Activated CD8-positive, alpha-beta memory T cell treated with anti-CD3 and anti-CD28 coated beads for 36 hours (primary cell): ENCODE measurements around the gene PRKRIP1. TPM values are rescaled to one million over a fixed set of nuclear protein-coding genes. Genes with fewer than 3 reads are reported as not detected.
"Not testable (repeated sequence)": the region's sequence is repeated elsewhere in the genome, so short reads cannot be mapped to it uniquely, and the experiment has no call there.

Experiments used
- CTCF ChIA-PET: fragments of 350-600 bp; sonication (Branson Sonifier 250); formaldehyde crosslinking; loops from one replicate; lab custom pipeline; 2021; ENCODE audit warnings: antibody characterized with exemption; lab: Charles Lee
- POLR2A ChIA-PET: fragments of 350-600 bp; sonication (Branson Sonifier 250); formaldehyde crosslinking; loops from one replicate; lab custom pipeline; 2021; ENCODE audit warnings: antibody characterized with exemption; lab: Charles Lee
- total RNA-seq, 2 experiments: library from RNA; stranded (reverse); gene quantifications; one replicate each; pipeline ENCODE4 v1.2.3, GENCODE V29; 2021

Gene PRKRIP1
- total RNA-seq = 10 to 100 TPM; 23.8 to 25.5 TPM

GRCh38 chr7:102395873-102396709 is at the start of gene PRKRIP1:
TSS of gene PRKRIP1 (plus strand) at chr7:102396363. CDS start at chr7:102396412, 49 bp downstream.
- CTCF ChIA-PET = interaction anchor here (0.7 to 3.8 kb wide), 5 partner anchors 9 to 109 kb away, joined by 3 to 9 read pairs (median 3); no protein-coding TSS in a partner anchor

GRCh38 chr7:102346983-102347382 is 49.2 kb upstream of the PRKRIP1 start:
- POLR2A ChIA-PET, CTCF ChIA-PET: not testable (repeated sequence)

More at GRCh38 chr7:102395873-102396709, at the start of gene PRKRIP1:
- POLR2A ChIA-PET = interaction anchor here (0.8 to 0.9 kb wide), 2 partner anchors 30 to 70 kb away, joined by 3 read pairs; no protein-coding TSS in a partner anchor

- CTCF ChIA-PET, POLR2A ChIA-PET: not testable (repeated sequence)
Measured at GRCh38 chr7:102356344-102356743, 39.8 kb upstream of the PRKRIP1 start, which contains the start of gene SPDYE6. TSS of gene SPDYE6 (minus strand) at chr7:102356444. CDS start at chr7:102356023, 421 bp downstream.

- POLR2A ChIA-PET = not testable (repeated sequence)
- CTCF ChIA-PET = interaction anchor here (0.6 kb wide), 1 partner anchor 84 kb away, joined by 3 read pairs; no protein-coding TSS in a partner anchor
Measured at GRCh38 chr7:102363549-102364393, 32.4 kb upstream of the PRKRIP1 start.

- CTCF ChIA-PET = interaction anchor here (0.6 kb wide), 1 partner anchor 85 kb away, joined by 3 read pairs; no protein-coding TSS in a partner anchor
- POLR2A ChIA-PET = not testable (repeated sequence)
Measured at GRCh38 chr7:102364394-102364886, 31.7 kb upstream of the PRKRIP1 start.

GRCh38 chr7:102365390-102365789 is 30.8 kb upstream of the PRKRIP1 start:
- CTCF ChIA-PET, POLR2A ChIA-PET: not testable (repeated sequence)

- CTCF ChIA-PET = not testable (repeated sequence)
Measured at GRCh38 chr7:102370038-102370437, 26.1 kb upstream of the PRKRIP1 start.

GRCh38 chr7:102372796-102373195 is 23.4 kb upstream of the PRKRIP1 start:
- POLR2A ChIA-PET, CTCF ChIA-PET: not testable (repeated sequence)

More at GRCh38 chr7:102370038-102370437, 26.1 kb upstream of the PRKRIP1 start:
- POLR2A ChIA-PET = not testable (repeated sequence)

GRCh38 chr7:102376964-102377466 is 19.1 kb upstream of the PRKRIP1 start:
- CTCF ChIA-PET = no interaction called here
- POLR2A ChIA-PET = no interaction called here

GRCh38 chr7:102380837-102381236 is 15.3 kb upstream of the PRKRIP1 start:
- POLR2A ChIA-PET = not testable (repeated sequence)

GRCh38 chr7:102381696-102382425 is 14.3 kb upstream of the PRKRIP1 start:
- CTCF ChIA-PET, POLR2A ChIA-PET: not testable (repeated sequence)

More at GRCh38 chr7:102380837-102381236, 15.3 kb upstream of the PRKRIP1 start:
- CTCF ChIA-PET = not testable (repeated sequence)

GRCh38 chr7:102387064-102387463 is 9.1 kb upstream of the PRKRIP1 start:
- CTCF ChIA-PET = interaction anchor here (1.2 kb wide), 1 partner anchor 18 kb away, joined by 3 read pairs; no protein-coding TSS in a partner anchor
- POLR2A ChIA-PET = no interaction called here

- CTCF ChIA-PET = interaction anchor here (0.6 to 0.7 kb wide), 2 partner anchors 93 to 110 kb away, joined by 3 read pairs; no protein-coding TSS in a partner anchor
- POLR2A ChIA-PET = interaction anchor here (0.6 kb wide), 1 partner anchor 112 kb away, joined by 3 read pairs; no protein-coding TSS in a partner anchor
Measured at GRCh38 chr7:102389810-102390209, 6.4 kb upstream of the PRKRIP1 start.

GRCh38 chr7:102390697-102391484 is 5.3 kb upstream of the PRKRIP1 start:
- CTCF ChIA-PET = interaction anchor here (0.9 to 1.6 kb wide), 4 partner anchors 27 to 111 kb away, joined by 4 to 6 read pairs (median 6); no protein-coding TSS in a partner anchor
- POLR2A ChIA-PET = no interaction called here

GRCh38 chr7:102392330-102392729 is 3.8 kb upstream of the PRKRIP1 start:
- POLR2A ChIA-PET = no interaction called here
- CTCF ChIA-PET = interaction anchor here (0.6 to 1.6 kb wide), 3 partner anchors 33 to 112 kb away, joined by 3 to 6 read pairs (median 6); no protein-coding TSS in a partner anchor

GRCh38 chr7:102393467-102393866 is 2.7 kb upstream of the PRKRIP1 start:
- POLR2A ChIA-PET = interaction anchor here (0.6 kb wide), 1 partner anchor 56 kb away, joined by 10 read pairs; no protein-coding TSS in a partner anchor
- CTCF ChIA-PET = interaction anchor here (0.5 to 1.8 kb wide), 6 partner anchors 56 to 1623 kb away, joined by 3 to 5 read pairs (median 3); no protein-coding TSS in a partner anchor

GRCh38 chr7:102395592-102395872 is 631 bp upstream of the PRKRIP1 start:
- CTCF ChIA-PET = interaction anchor here (0.6 to 3.8 kb wide), 6 partner anchors 9 to 126 kb away, joined by 3 to 9 read pairs (median 4); no protein-coding TSS in a partner anchor
- POLR2A ChIA-PET = interaction anchor here (0.8 to 0.9 kb wide), 2 partner anchors 30 to 70 kb away, joined by 3 read pairs; no protein-coding TSS in a partner anchor
